ENCODE results near the gene RASGRF2.
"Not testable (repeated sequence)": the region's sequence is repeated elsewhere in the genome, so short reads cannot be mapped to it uniquely, and the experiment has no call there.

The RASGRF2 gene

DNA sequence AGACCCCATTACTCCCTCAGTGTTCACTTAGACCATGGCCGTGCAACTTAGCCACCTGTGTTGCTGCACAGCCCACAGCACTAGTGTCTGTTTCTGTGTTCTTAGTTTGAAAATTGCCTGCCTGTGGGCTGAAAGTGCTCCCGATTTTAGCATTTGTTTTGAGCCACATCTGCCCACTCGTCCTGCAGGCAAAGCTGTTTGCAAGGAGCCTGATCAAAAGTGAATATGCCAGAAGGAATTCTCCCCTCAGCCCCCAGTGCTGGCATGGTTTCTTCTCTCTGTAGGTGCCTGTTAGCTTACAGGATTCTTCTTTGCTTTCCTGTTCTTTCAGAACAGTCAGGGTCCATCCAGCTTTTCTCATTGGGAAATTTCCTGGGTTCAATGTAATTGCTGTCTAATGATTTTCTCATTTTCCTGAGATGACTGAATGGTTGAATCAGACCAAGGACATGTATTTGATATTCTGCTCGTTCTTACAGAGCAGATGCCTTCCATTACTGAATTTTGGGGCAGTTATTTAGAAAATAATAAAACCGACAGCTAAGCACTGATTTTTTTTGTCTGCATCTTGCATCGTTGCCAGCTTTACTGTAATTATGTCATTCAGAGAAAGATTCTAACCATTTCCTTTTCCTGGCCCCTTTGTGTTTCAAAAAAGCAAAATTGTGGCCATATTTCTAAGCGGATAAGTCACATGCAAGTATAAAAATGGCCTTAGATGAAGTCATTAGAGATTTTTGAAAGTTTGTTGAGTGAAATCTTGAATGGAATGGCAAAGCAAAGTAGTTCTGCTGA lies 161.9 kb downstream of the RASGRF2 start:
- no peak overlapping the region for H3K27ac ChIP-seq (replicated peaks)
- DNase-seq (ENCODE audit: low read depth in 1 of 2, low spot score in 1 of 2): no peak
- no peak for TF ChIP-seq GABPA (IDR thresholded peaks at IDR 0.05; ENCODE audit: low read depth)
- TF ChIP-seq, protein P1, sequence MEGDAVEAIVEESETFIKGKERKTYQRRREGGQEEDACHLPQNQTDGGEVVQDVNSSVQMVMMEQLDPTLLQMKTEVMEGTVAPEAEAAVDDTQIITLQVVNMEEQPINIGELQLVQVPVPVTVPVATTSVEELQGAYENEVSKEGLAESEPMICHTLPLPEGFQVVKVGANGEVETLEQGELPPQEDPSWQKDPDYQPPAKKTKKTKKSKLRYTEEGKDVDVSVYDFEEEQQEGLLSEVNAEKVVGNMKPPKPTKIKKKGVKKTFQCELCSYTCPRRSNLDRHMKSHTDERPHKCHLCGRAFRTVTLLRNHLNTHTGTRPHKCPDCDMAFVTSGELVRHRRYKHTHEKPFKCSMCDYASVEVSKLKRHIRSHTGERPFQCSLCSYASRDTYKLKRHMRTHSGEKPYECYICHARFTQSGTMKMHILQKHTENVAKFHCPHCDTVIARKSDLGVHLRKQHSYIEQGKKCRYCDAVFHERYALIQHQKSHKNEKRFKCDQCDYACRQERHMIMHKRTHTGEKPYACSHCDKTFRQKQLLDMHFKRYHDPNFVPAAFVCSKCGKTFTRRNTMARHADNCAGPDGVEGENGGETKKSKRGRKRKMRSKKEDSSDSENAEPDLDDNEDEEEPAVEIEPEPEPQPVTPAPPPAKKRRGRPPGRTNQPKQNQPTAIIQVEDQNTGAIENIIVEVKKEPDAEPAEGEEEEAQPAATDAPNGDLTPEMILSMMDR (IDR thresholded peaks at IDR 0.05; ENCODE audit: insufficient read depth, low read length): no peak
- no peaks in the 10 kb centered on the region for H3K27me3 ChIP-seq (ENCODE audit: insufficient read depth, poor library complexity, severe bottlenecking)
- H3K4me3 ChIP-seq (replicated peaks; ENCODE audit: insufficient read depth, low read length): no peak overlapping the region

DNA sequence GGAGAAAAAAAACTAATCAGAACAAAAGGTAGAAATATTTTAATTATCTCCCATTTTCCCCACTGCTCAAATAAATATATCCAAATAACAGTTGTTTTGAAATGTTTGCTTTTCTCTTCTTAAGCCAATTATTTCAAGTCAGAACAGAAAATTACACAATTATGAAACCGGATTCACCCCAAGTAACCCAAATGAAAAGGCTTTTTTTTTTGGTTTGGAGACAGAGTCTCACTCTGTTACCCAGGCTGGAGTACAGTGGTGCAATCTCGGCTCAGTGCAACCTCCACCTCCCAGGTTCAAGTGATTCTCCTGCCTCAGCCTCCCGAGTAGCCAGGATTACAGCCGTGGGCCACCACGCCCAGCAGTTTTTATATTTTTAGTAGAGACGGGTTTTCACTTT lies 164.5 kb downstream of the RASGRF2 start:
- not testable (repeated sequence) for H3K27me3 ChIP-seq (ENCODE audit: insufficient read depth, poor library complexity, severe bottlenecking); H3K27ac ChIP-seq (replicated peaks); H3K4me3 ChIP-seq (replicated peaks; ENCODE audit: insufficient read depth, low read length); DNase-seq (ENCODE audit: low read depth in 1 of 2, low spot score in 1 of 2)

DNA sequence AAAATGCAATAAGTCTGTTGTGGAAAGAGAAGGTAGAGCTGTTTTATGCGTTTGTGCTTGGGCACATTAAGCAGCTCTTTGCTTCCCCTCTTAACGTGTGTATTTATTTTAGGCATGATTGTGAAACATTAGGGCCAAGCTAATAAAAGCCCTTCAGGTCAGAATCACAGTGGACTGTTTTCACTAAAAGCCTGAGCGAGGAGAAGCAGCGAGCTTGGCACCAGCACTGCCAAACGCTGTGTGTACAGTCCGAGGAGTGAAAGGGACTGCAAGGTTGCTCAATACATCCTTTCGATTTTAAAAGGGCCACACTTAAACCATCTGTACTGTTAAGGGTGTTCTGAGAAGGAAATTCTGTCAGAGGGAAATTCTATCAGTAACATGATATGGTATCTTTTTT lies 165.8 kb downstream of the RASGRF2 start:
- Histone ChIP-seq H3K27ac (replicated peaks) (no peak overlapping the region), H3K4me3 (replicated peaks; ENCODE audit: insufficient read depth, low read length) (no peak overlapping the region), H3K27me3 (ENCODE audit: insufficient read depth, poor library complexity, severe bottlenecking) (no peaks in the 10 kb centered on the region)
- TF ChIP-seq, protein P2, sequence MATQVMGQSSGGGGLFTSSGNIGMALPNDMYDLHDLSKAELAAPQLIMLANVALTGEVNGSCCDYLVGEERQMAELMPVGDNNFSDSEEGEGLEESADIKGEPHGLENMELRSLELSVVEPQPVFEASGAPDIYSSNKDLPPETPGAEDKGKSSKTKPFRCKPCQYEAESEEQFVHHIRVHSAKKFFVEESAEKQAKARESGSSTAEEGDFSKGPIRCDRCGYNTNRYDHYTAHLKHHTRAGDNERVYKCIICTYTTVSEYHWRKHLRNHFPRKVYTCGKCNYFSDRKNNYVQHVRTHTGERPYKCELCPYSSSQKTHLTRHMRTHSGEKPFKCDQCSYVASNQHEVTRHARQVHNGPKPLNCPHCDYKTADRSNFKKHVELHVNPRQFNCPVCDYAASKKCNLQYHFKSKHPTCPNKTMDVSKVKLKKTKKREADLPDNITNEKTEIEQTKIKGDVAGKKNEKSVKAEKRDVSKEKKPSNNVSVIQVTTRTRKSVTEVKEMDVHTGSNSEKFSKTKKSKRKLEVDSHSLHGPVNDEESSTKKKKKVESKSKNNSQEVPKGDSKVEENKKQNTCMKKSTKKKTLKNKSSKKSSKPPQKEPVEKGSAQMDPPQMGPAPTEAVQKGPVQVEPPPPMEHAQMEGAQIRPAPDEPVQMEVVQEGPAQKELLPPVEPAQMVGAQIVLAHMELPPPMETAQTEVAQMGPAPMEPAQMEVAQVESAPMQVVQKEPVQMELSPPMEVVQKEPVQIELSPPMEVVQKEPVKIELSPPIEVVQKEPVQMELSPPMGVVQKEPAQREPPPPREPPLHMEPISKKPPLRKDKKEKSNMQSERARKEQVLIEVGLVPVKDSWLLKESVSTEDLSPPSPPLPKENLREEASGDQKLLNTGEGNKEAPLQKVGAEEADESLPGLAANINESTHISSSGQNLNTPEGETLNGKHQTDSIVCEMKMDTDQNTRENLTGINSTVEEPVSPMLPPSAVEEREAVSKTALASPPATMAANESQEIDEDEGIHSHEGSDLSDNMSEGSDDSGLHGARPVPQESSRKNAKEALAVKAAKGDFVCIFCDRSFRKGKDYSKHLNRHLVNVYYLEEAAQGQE (IDR thresholded peaks at IDR 0.05; ENCODE audit: insufficient replicate concordance, low read depth): no peak
- TF ChIP-seq SPI1 (IDR thresholded peaks at IDR 0.05; ENCODE audit: borderline replicate concordance, low read depth) (no peak), POLR2AphosphoS5 (IDR thresholded peaks at IDR 0.05; ENCODE audit: low read depth) (no peak), GABPA (IDR thresholded peaks at IDR 0.05; ENCODE audit: low read depth) (no peak)
- TF ChIP-seq, protein P1 (IDR thresholded peaks at IDR 0.05; ENCODE audit: insufficient read depth, low read length): no peak
- no peak for DNase-seq (ENCODE audit: low read depth in 1 of 2, low spot score in 1 of 2)

DNA sequence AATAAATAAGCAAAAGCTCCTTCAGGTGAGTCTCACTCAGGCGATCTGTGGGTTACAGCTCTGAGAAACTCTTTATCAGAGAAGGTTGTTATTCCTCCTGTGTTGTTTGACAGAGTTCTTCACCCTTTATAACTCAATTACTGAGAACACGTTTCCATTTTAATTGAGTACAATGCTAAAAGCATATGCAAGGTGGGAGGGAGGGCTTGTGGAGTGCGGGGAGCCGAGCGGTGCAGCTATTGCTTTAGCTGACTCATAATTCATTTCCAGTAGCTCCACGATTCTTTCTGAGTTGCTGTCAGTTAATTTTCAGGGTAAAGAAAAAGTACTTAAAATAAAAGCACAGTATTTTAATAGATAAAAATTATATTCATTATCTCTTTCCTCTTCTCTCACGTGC lies 168.3 kb downstream of the RASGRF2 start:
- Histone ChIP-seq H3K27me3 (ENCODE audit: insufficient read depth, poor library complexity, severe bottlenecking) (no peaks in the 10 kb centered on the region), H3K27ac (replicated peaks) (no peak overlapping the region), H3K4me3 (replicated peaks; ENCODE audit: insufficient read depth, low read length) (no peak overlapping the region)
- TF ChIP-seq POLR2AphosphoS5 (IDR thresholded peaks at IDR 0.05; ENCODE audit: low read depth) (no peak), GABPA (IDR thresholded peaks at IDR 0.05; ENCODE audit: low read depth) (no peak), SPI1 (IDR thresholded peaks at IDR 0.05; ENCODE audit: borderline replicate concordance, low read depth) (no peak)
- TF ChIP-seq, protein P2 (IDR thresholded peaks at IDR 0.05; ENCODE audit: insufficient replicate concordance, low read depth): no peak
- TF ChIP-seq, protein P1 (IDR thresholded peaks at IDR 0.05; ENCODE audit: insufficient read depth, low read length): no peak
- no peak for DNase-seq (ENCODE audit: low read depth in 1 of 2, low spot score in 1 of 2)
